GM12874 (cell line): ENCODE results near the gene EDEM3.

Source experiments
- CTCF ChIP-seq: IDR thresholded peaks from 2 replicates; pipeline ENCODE4 v1.5.1; 2011; ENCODE audit warnings: low read depth, mild to moderate bottlenecking, control low read depth, low read length, moderate library complexity; ENCODE audit not compliant: insufficient read depth

Gene EDEM3

GRCh38 chr1:184664661-184665060, 90.0 kb downstream of the EDEM3 start:
- no peak for TF ChIP-seq CTCF

- peak; percentile 92 for TF ChIP-seq CTCF
Observed at GRCh38 chr1:184664042-184664660, 90.5 kb downstream of the EDEM3 start.

GRCh38 chr1:184661801-184662200, 92.9 kb downstream of the EDEM3 start:
- no peak for TF ChIP-seq CTCF

- TF ChIP-seq CTCF = no peak
Observed at GRCh38 chr1:184660462-184661191, 94.0 kb downstream of the EDEM3 start.

- no peak for TF ChIP-seq CTCF
Observed at GRCh38 chr1:184658055-184658454, 96.6 kb downstream of the EDEM3 start.

GRCh38 chr1:184656221-184656620, 98.4 kb downstream of the EDEM3 start:
- no peak for TF ChIP-seq CTCF

- TF ChIP-seq CTCF = no peak
Observed at GRCh38 chr1:184655185-184655584, 99.5 kb downstream of the EDEM3 start.
